Medulla oblongata (tissue), 1 donor: ENCODE data around the gene ZNF772.
A peak's percentile ranks its signal among the peaks of the same experiment; 100 is the strongest.

Experiments used
- DNase-seq: peaks from one replicate; pipeline ENCODE4 v3.0.0-alpha.2; 2015; ENCODE audit errors: extremely low spot score

ZNF772 gene

GRCh38 chr19:57435062-57435978, 42.0 kb downstream of the ZNF772 start, which contains the start of gene ZNF749:
Gene ZNF749 (plus strand): TSS chr19:57435325. CDS start chr19:57435579, 254 bp downstream.
- peak; percentile 99 for DNase-seq

- no peak for DNase-seq
Measured at GRCh38 chr19:57434386-57435061, 42.8 kb downstream of the ZNF772 start.

GRCh38 chr19:57421037-57421436, 56.3 kb downstream of the ZNF772 start:
- DNase-seq: no peak

- no peak for DNase-seq
Measured at GRCh38 chr19:57419439-57419838, 57.9 kb downstream of the ZNF772 start.
